ENCODE results near the gene TNC. TPM values are rescaled to one million over a fixed set of nuclear protein-coding genes. Genes with fewer than 3 reads are reported as not detected.
"Not testable (repeated sequence)": the region's sequence is repeated elsewhere in the genome, so short reads cannot be mapped to it uniquely, and the experiment has no call there.

The TNC gene
- total and polyA plus RNA-seq, 2 donors (not counting 3 experiments of a cell fraction or from before 2014, with no cell fraction given), result 0.29 TPM; not detected in 1

GRCh38 chr9:115130176-115130575 is 12.2 kb upstream of the TNC start:
- POLR2A ChIA-PET, result no interaction called here

GRCh38 chr9:115128726-115129125 is 10.8 kb upstream of the TNC start:
- H3K4me3 ChIP-seq (replicated peaks in 1 of 3; ENCODE audit: insufficient read depth in 1 of 3, low read depth in 1 of 3, low read length in 3 of 3); H4K20me1 ChIP-seq (replicated peaks; ENCODE audit: control insufficient read depth, extremely low read depth, insufficient read depth, low read length); H3K27me3 ChIP-seq (ENCODE audit: control insufficient read depth in 2 of 2, insufficient read depth in 2 of 2, low read length in 2 of 2); H3K4me2 ChIP-seq (ENCODE audit: insufficient read depth, low read length); H3K79me2 ChIP-seq (ENCODE audit: control insufficient read depth, insufficient read depth, low read length); H3K36me3 ChIP-seq (ENCODE audit: control insufficient read depth in 2 of 2, extremely low read depth in 1 of 2, insufficient read depth in 2 of 2, low read length in 2 of 2); DNase-seq (ENCODE audit: low read depth, low spot score); dilution Hi-C loops (cut with MboI; ENCODE audit: extremely low pct_ligation_motif_present, low sequenced_read_pairs); H3K9me1 ChIP-seq (replicated peaks; ENCODE audit: control insufficient read depth, extremely low read depth, insufficient read depth, low read length); FAIRE-seq; POLR2A ChIA-PET; intact Hi-C loops (cut with micrococcal nuclease); H3K4me1 ChIP-seq (ENCODE audit: control insufficient read depth, extremely low read depth, insufficient read depth, low read length); H3K27ac ChIP-seq (ENCODE audit: insufficient read depth, low read depth, low read length); H3K9me3 ChIP-seq (replicated peaks; ENCODE audit: control insufficient read depth, insufficient read depth, low read length); BruUV-seq (replicated peaks); H2AFZ ChIP-seq (ENCODE audit: low read depth, low read length); CTCF ChIA-PET; H3K9ac ChIP-seq (replicated peaks; ENCODE audit: extremely low read depth, insufficient read depth, low read length): not testable (repeated sequence)

More at GRCh38 chr9:115130176-115130575, 12.2 kb upstream of the TNC start:
- Histone ChIP-seq H3K79me2 (ENCODE audit: control insufficient read depth, insufficient read depth, low read length) (no peaks in the 10 kb centered on the region), H3K4me1 (ENCODE audit: control insufficient read depth, extremely low read depth, insufficient read depth, low read length) (no peaks in the 10 kb centered on the region), H3K27me3 (ENCODE audit: control insufficient read depth in 2 of 2, insufficient read depth in 2 of 2, low read length in 2 of 2) (no peaks in the 10 kb centered on the region), H3K9ac (replicated peaks; ENCODE audit: extremely low read depth, insufficient read depth, low read length) (no peak overlapping the region), H3K9me3 (replicated peaks; ENCODE audit: control insufficient read depth, insufficient read depth, low read length) (no peaks in the 10 kb centered on the region), H4K20me1 (replicated peaks; ENCODE audit: control insufficient read depth, extremely low read depth, insufficient read depth, low read length) (no peaks in the 10 kb centered on the region), H2AFZ (ENCODE audit: low read depth, low read length) (no peak overlapping the region), H3K27ac (ENCODE audit: insufficient read depth, low read depth, low read length) (no peak overlapping the region), H3K9me1 (replicated peaks; ENCODE audit: control insufficient read depth, extremely low read depth, insufficient read depth, low read length) (no peaks in the 10 kb centered on the region), H3K4me3 (replicated peaks in 1 of 3; ENCODE audit: insufficient read depth in 1 of 3, low read depth in 1 of 3, low read length in 3 of 3) (no peak overlapping the region), H3K4me2 (ENCODE audit: insufficient read depth, low read length) (no peak overlapping the region), H3K36me3 (ENCODE audit: control insufficient read depth in 2 of 2, extremely low read depth in 1 of 2, insufficient read depth in 2 of 2, low read length in 2 of 2) (no peaks in the 10 kb centered on the region)
- FAIRE-seq (no peak), DNase-seq (ENCODE audit: low read depth, low spot score) (no peak)
- intact Hi-C loops (cut with micrococcal nuclease), result no loop called here
- no TSS peak for BruUV-seq (replicated peaks)
- dilution Hi-C loops (cut with MboI; ENCODE audit: extremely low pct_ligation_motif_present, low sequenced_read_pairs), result no loop called here
- CTCF ChIA-PET, result no interaction called here
- TF ChIP-seq MAX (IDR thresholded peaks at IDR 0.05; ENCODE audit: insufficient read depth, insufficient read length) (no peak), JUN (IDR thresholded peaks at IDR 0.05; ENCODE audit: borderline replicate concordance, insufficient read depth, insufficient read length, low read depth) (no peak), CTCF (IDR thresholded peaks at IDR 0.05; ENCODE audit: extremely low read depth in 1 of 2, insufficient read depth in 1 of 2, low read depth in 1 of 2, low read length in 2 of 2) (no peak), EZH2 (IDR thresholded peaks at IDR 0.05; ENCODE audit: borderline replicate concordance, low read depth, low read length, severe bottlenecking) (no peak), FOS (IDR thresholded peaks at IDR 0.05; ENCODE audit: borderline replicate concordance, insufficient read depth, low read length) (no peak), GATA2 (IDR thresholded peaks at IDR 0.05; ENCODE audit: insufficient read depth, insufficient read length, low read depth, low read length) (no peak), POLR2AphosphoS5 (IDR thresholded peaks at IDR 0.05; ENCODE audit: insufficient read depth, low read depth, low read length) (no peak), MYC (IDR thresholded peaks at IDR 0.05; ENCODE audit: low read depth, low read length) (no peak), POLR2A (IDR thresholded peaks at IDR 0.05; ENCODE audit: low read depth, low read length) (no peak)

Data from endothelial cell of umbilical vein (primary cell).